HG03064 (cell line): ENCODE measurements around the gene TBC1D22A.

Experiments used
- ATAC-seq: cut with Tn5 transposase; IDR thresholded peaks from one replicate; pipeline ENCODE4 v1.9.1; 2021; ENCODE audit warnings: low read depth; ENCODE audit not compliant: unreplicated experiment

The TBC1D22A gene

DNA sequence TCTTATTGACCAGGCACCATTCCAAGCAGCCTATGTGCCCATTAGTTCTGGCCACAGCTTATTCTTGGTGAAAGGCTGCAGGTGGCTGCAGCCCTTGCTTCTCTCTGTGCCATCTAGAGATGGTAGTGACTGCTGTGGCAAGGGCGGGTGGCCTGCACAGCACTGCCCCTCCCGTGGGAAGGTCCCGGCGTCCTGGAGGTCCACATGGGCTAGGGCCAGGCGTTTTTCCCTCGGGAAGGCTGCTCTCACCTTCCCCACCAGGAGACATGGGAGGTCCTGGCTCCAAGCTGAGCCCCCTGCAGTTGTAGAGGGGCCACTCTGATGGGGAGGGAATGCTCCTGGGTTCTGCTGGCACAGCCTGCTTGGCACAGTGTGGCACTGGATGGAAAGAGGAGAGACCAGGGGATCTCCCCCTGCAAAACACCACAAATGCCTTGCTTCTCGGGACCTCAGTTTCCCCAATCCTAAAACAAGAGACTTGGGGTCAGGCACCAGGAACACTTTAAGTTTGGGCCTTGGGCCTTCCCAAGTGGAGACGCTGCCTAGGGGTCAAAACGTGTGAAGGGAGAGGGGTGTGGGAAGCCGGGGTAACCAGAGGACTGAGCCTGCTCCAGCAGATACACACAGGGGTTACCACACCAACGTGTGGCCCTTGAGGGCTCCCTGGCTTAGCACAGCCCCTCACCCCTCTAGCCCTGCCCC, 10.0 kb upstream of the TBC1D22A start:
- ATAC-seq, result no peak

DNA sequence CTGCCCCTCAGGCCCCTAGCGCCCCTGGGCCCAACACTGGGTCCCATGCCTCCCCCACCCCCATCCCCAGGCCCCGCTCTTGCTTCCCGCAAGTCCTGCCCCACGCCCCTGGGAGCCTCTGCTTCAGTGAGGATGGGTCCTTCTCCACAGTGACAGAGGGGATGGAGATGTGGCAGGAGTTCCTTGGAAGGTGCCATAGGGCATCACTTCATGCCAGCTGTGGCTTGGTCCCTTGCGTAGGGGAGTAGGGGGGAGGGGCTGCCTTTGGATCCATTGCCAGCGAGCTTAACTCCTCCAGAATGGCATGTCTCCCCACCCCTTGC, 9.5 kb upstream of the TBC1D22A start:
- no peak for ATAC-seq

GRCh38 chr22:46753360-46753759, 9.1 kb upstream of the TBC1D22A start:
- no peak for ATAC-seq

- ATAC-seq, result no peak
These were observed 8.7 kb upstream of the TBC1D22A start for GRCh38 chr22:46753761-46754109.

GRCh38 chr22:46754110-46754799, 8.2 kb upstream of the TBC1D22A start:
- ATAC-seq, result no peak

DNA sequence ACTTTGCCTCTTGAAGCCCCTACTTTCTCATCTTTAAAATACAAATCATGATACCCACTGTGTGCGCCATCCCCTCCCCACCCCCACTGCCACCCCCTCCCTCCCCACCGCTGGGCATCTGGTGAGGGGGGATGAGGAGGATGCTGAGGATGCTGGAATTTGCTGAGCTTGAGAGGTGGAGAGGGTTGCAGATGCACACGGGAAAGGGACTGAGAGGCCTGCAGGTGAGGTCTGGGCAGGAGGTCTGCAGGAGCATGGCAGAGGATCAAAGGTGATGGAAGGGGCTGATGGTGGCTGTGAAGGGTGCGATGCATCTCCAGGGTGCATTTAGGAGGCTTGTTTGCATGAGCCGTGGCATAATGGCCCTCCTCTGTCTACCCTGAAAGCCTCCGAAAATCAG, 7.6 kb upstream of the TBC1D22A start:
- no peak for ATAC-seq

GRCh38 chr22:46755525-46755924, 6.9 kb upstream of the TBC1D22A start:
- no peak for ATAC-seq

DNA sequence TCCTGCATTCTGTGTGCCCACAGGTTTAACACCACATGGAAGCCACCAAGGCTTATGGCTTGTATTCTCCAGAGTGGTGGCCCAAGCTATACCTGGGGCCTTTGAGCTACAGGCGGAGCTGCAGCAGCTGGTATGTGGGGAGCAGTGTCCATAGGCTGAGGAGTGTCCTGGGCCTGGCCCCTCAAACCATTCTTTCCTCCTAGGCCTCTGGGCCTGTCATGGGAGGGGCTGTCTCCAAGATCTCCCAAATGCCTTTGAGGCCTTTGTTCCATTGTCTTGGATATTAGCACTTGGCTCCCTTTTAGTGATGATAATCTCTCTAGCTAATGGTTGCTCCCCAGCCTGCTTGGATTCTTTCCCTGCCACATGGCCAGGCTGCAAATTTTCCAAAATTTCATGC, 6.4 kb upstream of the TBC1D22A start:
- ATAC-seq, result no peak

GRCh38 chr22:46757104-46757503, 5.3 kb upstream of the TBC1D22A start:
- ATAC-seq, result no peak

- no peak for ATAC-seq
These were observed 4.3 kb upstream of the TBC1D22A start for GRCh38 chr22:46758121-46758520.

DNA sequence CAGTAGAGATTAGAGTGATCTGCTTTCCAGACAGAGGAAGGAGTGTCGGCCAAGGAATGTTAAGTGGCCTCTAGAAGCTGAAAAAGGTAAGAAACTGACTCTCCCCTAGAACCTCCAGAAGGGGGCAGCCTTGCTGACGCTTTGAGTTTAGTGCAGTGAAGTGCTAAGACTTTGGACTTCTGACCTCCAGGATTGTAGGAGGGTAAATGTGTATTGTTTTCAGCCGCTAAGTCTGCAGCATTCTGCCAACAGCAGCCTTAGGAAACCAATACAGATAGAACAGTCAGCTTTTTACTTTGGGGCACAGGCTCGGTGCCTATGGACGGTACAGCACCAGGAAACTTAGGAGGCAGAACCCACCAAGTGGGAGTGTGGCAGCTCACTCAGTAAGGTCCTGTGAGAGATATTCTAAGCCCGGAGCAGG, 3.6 kb upstream of the TBC1D22A start:
- ATAC-seq, result no peak

DNA sequence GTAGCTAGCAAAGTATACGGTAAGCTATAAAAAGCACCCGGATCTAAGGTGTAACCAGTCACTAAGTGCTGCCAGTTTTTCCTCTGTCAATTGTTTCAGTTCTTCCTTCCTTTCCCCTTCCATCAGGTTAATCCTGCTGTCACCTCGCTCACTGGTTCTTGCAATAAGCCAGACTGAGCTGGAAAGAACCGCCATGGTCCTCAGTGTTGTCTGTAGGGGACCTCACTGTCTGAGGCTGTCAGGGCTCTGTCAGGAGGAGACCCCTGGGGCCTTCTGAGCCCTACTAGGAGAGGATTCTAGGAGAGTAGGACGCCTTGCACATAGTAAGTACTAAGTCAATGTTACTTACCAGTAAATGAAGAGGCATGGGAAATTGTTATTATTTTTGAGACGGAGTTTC, 1.4 kb upstream of the TBC1D22A start:
- ATAC-seq, result no peak

DNA sequence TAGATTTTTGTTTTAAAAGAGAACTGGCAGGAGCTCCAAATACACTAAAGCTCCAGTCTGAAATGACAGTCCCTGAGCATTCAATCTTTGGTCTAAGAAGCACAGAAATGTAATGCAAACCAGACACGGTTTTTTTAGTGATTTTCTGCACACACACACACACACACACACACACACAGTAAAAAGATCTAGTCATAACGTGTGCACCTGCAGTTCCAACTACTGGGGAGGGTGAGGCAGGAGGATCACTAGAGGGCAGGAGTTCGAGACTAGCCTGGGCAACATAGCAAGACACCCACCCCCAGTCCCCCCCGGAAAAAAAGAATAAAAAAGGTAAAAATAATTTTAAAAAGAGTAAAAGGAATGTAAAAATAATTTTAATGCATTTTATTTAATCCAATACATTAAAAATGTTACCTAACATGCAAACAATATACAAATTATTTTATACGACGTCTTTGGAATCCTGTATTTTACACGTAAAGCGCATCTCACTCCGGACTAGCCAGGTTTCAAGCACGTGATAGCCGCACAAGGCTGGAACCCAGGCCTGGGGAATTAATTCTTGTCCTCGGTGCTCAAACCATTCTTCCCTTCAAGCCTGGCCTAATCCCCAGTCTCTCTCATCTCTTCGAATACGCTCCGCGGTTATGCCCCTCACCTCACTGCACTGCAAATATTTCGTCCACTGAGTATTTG, 762 bp upstream of the TBC1D22A start:
- ATAC-seq, result no peak

GRCh38 chr22:46763051-46763705, 728 bp downstream of the TBC1D22A start:
- no peak for ATAC-seq

DNA sequence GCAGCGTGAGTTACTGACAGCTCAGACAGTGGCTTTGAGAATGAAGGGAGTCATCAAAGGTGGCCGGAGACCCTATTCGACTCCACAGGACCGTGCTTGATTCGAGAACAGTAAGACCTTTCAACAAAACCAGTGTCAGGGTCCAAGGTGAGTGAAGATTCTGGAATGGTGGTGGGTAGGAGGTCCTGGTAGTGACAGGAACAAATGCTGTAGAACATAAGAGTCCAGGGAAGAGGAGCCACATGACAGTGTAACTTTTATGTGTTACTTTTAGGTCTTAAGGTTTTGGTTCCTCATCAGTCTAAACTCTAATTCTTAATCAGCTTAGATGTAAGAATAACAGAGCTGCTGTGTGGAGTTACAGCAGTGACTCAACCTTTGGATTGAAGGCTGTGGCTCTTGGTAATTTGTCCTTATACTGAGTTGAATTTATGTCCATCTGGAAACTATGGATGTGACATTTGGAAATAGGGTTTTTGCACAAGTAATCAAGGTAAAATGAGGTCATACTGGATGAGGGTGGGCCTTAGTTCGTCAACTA, 1.8 kb downstream of the TBC1D22A start:
- no peak for ATAC-seq

- ATAC-seq, result no peak
These were observed 2.5 kb downstream of the TBC1D22A start for GRCh38 chr22:46764779-46765485.

DNA sequence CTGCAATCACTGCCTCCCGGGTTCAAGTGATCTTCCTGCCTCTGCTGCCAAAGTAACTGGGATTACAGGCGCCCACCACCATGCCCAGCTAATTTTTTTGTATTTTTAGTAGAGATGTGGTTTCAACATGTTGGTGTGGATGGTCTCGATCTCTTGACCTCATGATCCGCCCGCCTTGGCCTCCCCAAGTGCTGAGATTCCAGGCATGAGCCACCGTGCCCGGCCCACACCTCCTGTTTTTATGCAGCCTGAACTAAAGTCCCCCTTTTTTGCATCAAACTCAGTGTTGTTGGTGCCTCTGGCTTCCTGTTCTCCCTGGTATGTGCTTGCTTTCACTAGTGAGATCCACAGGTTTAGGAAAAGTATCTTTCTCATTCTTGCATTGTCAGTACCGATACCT, 4.2 kb downstream of the TBC1D22A start:
- ATAC-seq, result no peak

DNA sequence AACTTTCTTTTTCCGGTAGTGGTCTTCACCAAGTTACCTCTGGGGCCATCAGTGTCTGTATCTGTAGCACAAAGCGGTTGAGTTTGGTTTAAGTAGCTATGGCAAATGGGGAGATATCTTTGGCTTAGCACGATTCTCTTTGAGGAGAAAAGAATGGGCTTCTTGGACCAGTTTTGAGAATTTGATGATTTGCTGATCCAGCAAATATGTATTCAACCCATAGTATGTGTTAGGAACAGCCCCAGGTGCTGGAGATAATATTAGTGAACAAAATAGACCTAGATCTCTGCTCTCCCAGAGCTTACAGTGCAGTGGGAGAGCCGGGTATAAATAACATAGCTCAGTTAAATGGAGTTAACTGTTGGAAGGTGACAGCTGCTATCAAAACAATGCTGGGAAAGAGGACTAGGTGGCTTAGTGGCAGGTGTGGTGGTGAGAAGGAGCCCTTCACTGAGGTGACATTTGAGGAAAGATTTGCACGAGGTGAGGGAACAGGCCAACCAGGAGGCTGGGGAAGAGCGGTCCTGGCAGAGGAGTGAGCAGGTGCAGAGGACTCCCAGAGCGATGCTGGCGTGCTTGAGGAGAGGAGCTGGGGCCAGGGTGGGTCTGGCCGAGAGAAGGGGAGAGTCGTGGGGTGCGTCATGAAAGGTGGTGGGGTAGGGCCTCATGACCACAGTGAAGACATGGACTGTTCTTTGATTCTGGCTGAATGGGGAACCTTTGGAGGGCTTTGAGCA, 5.0 kb downstream of the TBC1D22A start:
- no peak for ATAC-seq

- ATAC-seq, result no peak
These were observed 6.8 kb downstream of the TBC1D22A start for GRCh38 chr22:46769191-46769675.

GRCh38 chr22:46769706-46770105, 7.3 kb downstream of the TBC1D22A start:
- ATAC-seq, result no peak
